Neural progenitor cell (in vitro differentiated cells): ENCODE measurements around the gene GMCL2. TPM values are rescaled to one million over a fixed set of nuclear protein-coding genes. Genes with fewer than 3 reads are reported as not detected.
A peak's percentile ranks its signal among the peaks of the same experiment; 100 is the strongest.

Source experiments
- DNase-seq: peaks from one replicate; pipeline ENCODE4 v3.0.0-alpha.2; 2016; ENCODE audit warnings: low spot score
- H2AFZ ChIP-seq: fragments of 200-600 bp; sonication (generic); replicated peaks from 2 replicates; pipeline ENCODE4 v1.6.1; 2016; ENCODE audit warnings: antibody characterized with exemption
- H3F3A ChIP-seq: fragments of 200-600 bp; sonication (generic); 2 replicates; pipeline ENCODE4 v1.6.1; 2016; ENCODE audit warnings: antibody characterized with exemption, low read depth
- H3K27ac ChIP-seq: fragments of 200-600 bp; sonication (generic); 2 replicates; pipeline ENCODE4 v1.5.1; 2016; ENCODE audit warnings: mild to moderate bottlenecking
- H3K27me3 ChIP-seq: fragments of 200-600 bp; sonication (generic); 2 replicates; pipeline ENCODE4 v1.6.1; 2016; ENCODE audit warnings: mild to moderate bottlenecking, moderate library complexity
- H3K36me3 ChIP-seq: fragments of 200-600 bp; sonication (generic); 2 replicates; pipeline ENCODE4 v1.5.1; 2016
- H3K4me1 ChIP-seq: fragments of 200-600 bp; sonication (generic); 2 replicates; pipeline ENCODE4 v1.6.1; 2016; ENCODE audit warnings: mixed run types
- H3K4me2 ChIP-seq: fragments of 200-600 bp; sonication (generic); 2 replicates; pipeline ENCODE4 v1.6.1; 2016
- H3K4me3 ChIP-seq: fragments of 200-600 bp; sonication (generic); 2 replicates; pipeline ENCODE4 v1.5.1; 2016
- H3K79me2 ChIP-seq: fragments of 200-600 bp; sonication (generic); 2 replicates; pipeline ENCODE4 v1.6.1; 2016; ENCODE audit warnings: low read depth
- H3K9ac ChIP-seq: fragments of 200-600 bp; sonication (generic); 2 replicates; pipeline ENCODE4 v1.6.1; 2016
- H3K9me3 ChIP-seq: fragments of 200-600 bp; sonication (generic); 2 replicates; pipeline ENCODE4 v1.5.1; 2016; ENCODE audit warnings: low read depth
- H4K20me1 ChIP-seq: fragments of 200-600 bp; sonication (generic); 2 replicates; pipeline ENCODE4 v1.6.1; 2016; ENCODE audit warnings: low read depth
- H3K27ac Mint-ChIP-seq: 3 replicates; pipeline ENCODE4 v1.8.0; 2021; ENCODE audit warnings: mixed read lengths
- H3K27me3 Mint-ChIP-seq: 2 replicates; pipeline ENCODE4 v1.8.0; 2022; ENCODE audit warnings: low read depth, mild to moderate bottlenecking, inconsistent platforms, moderate library complexity, mixed read lengths; ENCODE audit not compliant: insufficient read depth
- H3K36me3 Mint-ChIP-seq: 3 replicates; pipeline ENCODE4 v1.8.0; 2021; ENCODE audit warnings: mixed read lengths
- H3K4me1 Mint-ChIP-seq: 3 replicates; pipeline ENCODE4 v1.8.0; 2021; ENCODE audit warnings: mixed read lengths
- H3K4me3 Mint-ChIP-seq: 3 replicates; pipeline ENCODE4 v1.8.0; 2021; ENCODE audit warnings: mild to moderate bottlenecking, moderate library complexity, mixed read lengths
- H3K9me3 Mint-ChIP-seq: 3 replicates; pipeline ENCODE4 v1.8.0; 2020; ENCODE audit warnings: mixed read lengths
- EZH2 ChIP-seq: fragments of 200-600 bp; sonication (generic); IDR thresholded peaks from 2 replicates; pipeline ENCODE4 v1.6.1; 2017; ENCODE audit warnings: antibody characterized with exemption, mild to moderate bottlenecking, moderate library complexity
- EZH2phosphoT487 ChIP-seq: fragments of 200-600 bp; sonication (generic); IDR thresholded peaks from 2 replicates; pipeline ENCODE4 v1.6.1; 2017; ENCODE audit warnings: antibody characterized with exemption
- total RNA-seq: library from RNA; depleted of rRNA; stranded (reverse); fragments of >200 nt; gene quantifications from 2 replicates; pipeline ENCODE4 v1.2.3, GENCODE V29; 2015; ENCODE audit warnings: low replicate concordance
- TF ChIP-seq, protein P1 (sequence below): fragments of 200-600 bp; sonication (generic); IDR thresholded peaks from 2 replicates; pipeline ENCODE4 v1.5.1; 2017; ENCODE audit warnings: antibody characterized with exemption, mild to moderate bottlenecking

Gene GMCL2
- total RNA-seq, 1 donor from 2014 or later = not detected

DNA sequence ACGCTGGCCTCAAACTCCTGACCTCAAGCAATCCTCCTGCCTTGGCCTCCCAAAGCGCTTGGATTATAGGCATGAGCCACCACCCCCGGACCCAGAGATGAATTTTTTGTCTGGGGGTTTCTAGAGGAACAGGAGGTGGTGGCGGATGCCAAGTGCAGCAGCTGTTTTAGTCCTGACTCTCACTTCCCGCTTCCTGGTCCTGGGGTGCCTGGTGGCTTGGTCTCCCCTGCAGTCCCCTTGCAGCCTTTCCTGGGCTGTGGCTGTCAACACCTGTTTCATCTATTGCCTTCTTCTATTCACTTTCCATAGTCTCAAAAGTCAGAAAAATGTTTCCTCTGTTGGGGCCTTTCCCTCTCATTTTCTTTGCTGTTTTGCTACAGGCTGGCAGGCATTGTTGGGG is 27.0 kb downstream of the GMCL2 start:
- Histone ChIP-seq H3K27ac (no peak overlapping the region), H3K4me1 (no peaks in the 10 kb centered on the region), H4K20me1 (no peaks in the 10 kb centered on the region), H3F3A (no peaks in the 10 kb centered on the region), H3K4me3 (no peak overlapping the region), H3K9ac (no peak overlapping the region), H3K79me2 (no peaks in the 10 kb centered on the region), H3K36me3 (no peaks in the 10 kb centered on the region), H3K4me2 (no peak overlapping the region), H2AFZ (no peak overlapping the region), H3K9me3 (no peaks in the 10 kb centered on the region), H3K27me3 (peaks cover 18% of the 10 kb centered on the region)
- Mint-ChIP-seq H3K4me3 (no peak overlapping the region), H3K36me3 (no peaks in the 10 kb centered on the region), H3K9me3 (no peaks in the 10 kb centered on the region), H3K27ac (no peak overlapping the region), H3K27me3 (peaks cover 7% of the 10 kb centered on the region), H3K4me1 (peaks cover 12% of the 10 kb centered on the region)
- no peak for DNase-seq
- TF ChIP-seq EZH2 (no peak), EZH2phosphoT487 (no peak)
- TF ChIP-seq, protein P1, sequence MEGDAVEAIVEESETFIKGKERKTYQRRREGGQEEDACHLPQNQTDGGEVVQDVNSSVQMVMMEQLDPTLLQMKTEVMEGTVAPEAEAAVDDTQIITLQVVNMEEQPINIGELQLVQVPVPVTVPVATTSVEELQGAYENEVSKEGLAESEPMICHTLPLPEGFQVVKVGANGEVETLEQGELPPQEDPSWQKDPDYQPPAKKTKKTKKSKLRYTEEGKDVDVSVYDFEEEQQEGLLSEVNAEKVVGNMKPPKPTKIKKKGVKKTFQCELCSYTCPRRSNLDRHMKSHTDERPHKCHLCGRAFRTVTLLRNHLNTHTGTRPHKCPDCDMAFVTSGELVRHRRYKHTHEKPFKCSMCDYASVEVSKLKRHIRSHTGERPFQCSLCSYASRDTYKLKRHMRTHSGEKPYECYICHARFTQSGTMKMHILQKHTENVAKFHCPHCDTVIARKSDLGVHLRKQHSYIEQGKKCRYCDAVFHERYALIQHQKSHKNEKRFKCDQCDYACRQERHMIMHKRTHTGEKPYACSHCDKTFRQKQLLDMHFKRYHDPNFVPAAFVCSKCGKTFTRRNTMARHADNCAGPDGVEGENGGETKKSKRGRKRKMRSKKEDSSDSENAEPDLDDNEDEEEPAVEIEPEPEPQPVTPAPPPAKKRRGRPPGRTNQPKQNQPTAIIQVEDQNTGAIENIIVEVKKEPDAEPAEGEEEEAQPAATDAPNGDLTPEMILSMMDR = no peak

DNA sequence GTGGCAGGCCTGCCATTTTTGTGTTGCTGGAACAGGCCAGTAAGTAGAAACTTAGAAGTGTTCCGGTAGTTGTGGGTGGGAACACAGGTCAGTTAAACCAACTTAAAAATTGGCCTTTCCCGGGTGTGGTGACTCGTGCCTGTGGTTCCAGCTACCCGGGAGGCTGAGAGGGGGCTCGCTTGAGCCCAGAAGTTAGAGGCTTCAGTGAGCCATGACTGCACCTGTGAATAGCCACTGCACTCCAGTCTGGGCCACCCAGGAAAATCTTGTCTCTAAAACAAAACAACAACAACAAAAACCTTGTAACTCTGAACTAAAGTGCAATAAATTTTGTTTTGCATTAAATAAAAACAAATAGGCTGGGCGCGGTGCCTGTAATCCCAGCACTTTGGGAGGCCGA is 32.1 kb downstream of the GMCL2 start:
- Mint-ChIP-seq H3K36me3 (peaks cover 10% of the 10 kb centered on the region), H3K9me3 (no peaks in the 10 kb centered on the region), H3K4me1 (peaks cover 17% of the 10 kb centered on the region), H3K27ac (no peak overlapping the region), H3K4me3 (no peak overlapping the region), H3K27me3 (peaks cover 2% of the 10 kb centered on the region)
- Histone ChIP-seq H3K27me3 (no peaks in the 10 kb centered on the region), H3K9ac (no peak overlapping the region), H3K4me2 (no peak overlapping the region), H3K9me3 (no peaks in the 10 kb centered on the region), H3K4me3 (no peak overlapping the region), H3K4me1 (peaks cover 4% of the 10 kb centered on the region), H3K79me2 (peaks cover 20% of the 10 kb centered on the region), H2AFZ (no peak overlapping the region), H4K20me1 (peaks cover 6% of the 10 kb centered on the region), H3K27ac (no peak overlapping the region), H3F3A (peaks cover 9% of the 10 kb centered on the region), H3K36me3 (no peaks in the 10 kb centered on the region)
- no peak for DNase-seq
- TF ChIP-seq EZH2 = no peak

GRCh38 chr5:178153530-178154340 is 33.4 kb downstream of the GMCL2 start, which contains the start of gene NHP2:
TSS of gene NHP2 (minus strand) at chr5:178153885. CDS start at chr5:178153817, 68 bp downstream.
- peak within 1 kb of the TSS; percentile 50 for H3K27ac Mint-ChIP-seq
- Histone ChIP-seq H2AFZ (no peak within 1 kb of the TSS), H3K36me3 (no peaks in the 10 kb centered on the region), H3K79me2 (peaks cover 20% of the 10 kb centered on the region), H4K20me1 (peaks cover 6% of the 10 kb centered on the region), H3K27ac (peak within 1 kb of the TSS; percentile 11), H3K27me3 (no peaks in the 10 kb centered on the region), H3K9me3 (no peaks in the 10 kb centered on the region), H3K4me1 (peaks cover 4% of the 10 kb centered on the region), H3K9ac (peak within 1 kb of the TSS; percentile 75), H3F3A (peaks cover 14% of the 10 kb centered on the region), H3K4me3 (peak within 1 kb of the TSS; percentile 83), H3K4me2 (peak within 1 kb of the TSS; percentile 87)
- H3K4me1 Mint-ChIP-seq = peaks cover 17% of the 10 kb centered on the region
- H3K36me3 Mint-ChIP-seq = peaks cover 13% of the 10 kb centered on the region
- H3K4me3 Mint-ChIP-seq = peak within 1 kb of the TSS; percentile 96
- TF ChIP-seq, protein P1 = no peak
- TF ChIP-seq EZH2 = no peak
- no peak for TF ChIP-seq EZH2phosphoT487
- peaks cover 4% of the 10 kb centered on the region for H3K27me3 Mint-ChIP-seq
- DNase-seq = peak; percentile 99
- no peaks in the 10 kb centered on the region for H3K9me3 Mint-ChIP-seq
